ENCODE results near the gene TPGS1. TPM values are rescaled to one million over a fixed set of nuclear protein-coding genes. Genes with fewer than 3 reads are reported as not detected.

TPGS1 gene
- 10 to 100 TPM; 29.5 to 64.7 (median 35.6) TPM for total RNA-seq

GRCh38 chr19:507286-508203, at the start of gene TPGS1:
TPGS1 (plus strand) TSS chr19:507497; CDS start chr19:507507, 10 bp downstream.
- in situ Hi-C loops (cut with MboI; ENCODE audit: low sequenced_read_pairs in 4 of 4), result no loop called here
- H3K27ac ChIP-seq, result peak within 1 kb of the TSS; percentile 90 to 99 (median 91)

GRCh38 chr19:457636-458035, 49.7 kb upstream of the TPGS1 start:
- ATAC-seq, result no peak
- H3K27me3 ChIP-seq, result peaks cover 10 to 20% (median 15%) of the 10 kb centered on the region in 3 donors
- no peaks in the 10 kb centered on the region for H3K9me3 ChIP-seq
- intact Hi-C loops (cut with DNase I; ENCODE audit: low total_unique reads), result no loop called here
- H3K4me3 ChIP-seq, result no peak overlapping the region
- peaks cover 0 to 8% of the 10 kb centered on the region in 2 donors for H3K4me1 ChIP-seq
- TF ChIP-seq, protein P1, sequence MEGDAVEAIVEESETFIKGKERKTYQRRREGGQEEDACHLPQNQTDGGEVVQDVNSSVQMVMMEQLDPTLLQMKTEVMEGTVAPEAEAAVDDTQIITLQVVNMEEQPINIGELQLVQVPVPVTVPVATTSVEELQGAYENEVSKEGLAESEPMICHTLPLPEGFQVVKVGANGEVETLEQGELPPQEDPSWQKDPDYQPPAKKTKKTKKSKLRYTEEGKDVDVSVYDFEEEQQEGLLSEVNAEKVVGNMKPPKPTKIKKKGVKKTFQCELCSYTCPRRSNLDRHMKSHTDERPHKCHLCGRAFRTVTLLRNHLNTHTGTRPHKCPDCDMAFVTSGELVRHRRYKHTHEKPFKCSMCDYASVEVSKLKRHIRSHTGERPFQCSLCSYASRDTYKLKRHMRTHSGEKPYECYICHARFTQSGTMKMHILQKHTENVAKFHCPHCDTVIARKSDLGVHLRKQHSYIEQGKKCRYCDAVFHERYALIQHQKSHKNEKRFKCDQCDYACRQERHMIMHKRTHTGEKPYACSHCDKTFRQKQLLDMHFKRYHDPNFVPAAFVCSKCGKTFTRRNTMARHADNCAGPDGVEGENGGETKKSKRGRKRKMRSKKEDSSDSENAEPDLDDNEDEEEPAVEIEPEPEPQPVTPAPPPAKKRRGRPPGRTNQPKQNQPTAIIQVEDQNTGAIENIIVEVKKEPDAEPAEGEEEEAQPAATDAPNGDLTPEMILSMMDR (IDR thresholded peaks at IDR 0.05 in 4 of 5, conservative IDR thresholded peaks at IDR 0.05 in 1 of 5), result no peak
- TF ChIP-seq POLR2A (IDR thresholded peaks at IDR 0.05), result no peak
- no peak for DNase-seq
- no peaks in the 10 kb centered on the region for H3K36me3 ChIP-seq
- in situ Hi-C loops (cut with MboI; ENCODE audit: low sequenced_read_pairs in 4 of 4), result no loop called here
- H3K27ac ChIP-seq, result no peak overlapping the region

More at GRCh38 chr19:507286-508203, at the start of gene TPGS1:
- TF ChIP-seq POLR2A (IDR thresholded peaks at IDR 0.05), result peak; percentile 27 to 34
- TF ChIP-seq, protein P1 (IDR thresholded peaks at IDR 0.05 in 4 of 5, conservative IDR thresholded peaks at IDR 0.05 in 1 of 5), result peak in 1 of 5 experiments; percentile 8
- H3K27me3 ChIP-seq, result no peaks in the 10 kb centered on the region
- H3K9me3 ChIP-seq, result no peaks in the 10 kb centered on the region
- H3K36me3 ChIP-seq, result peaks cover 0 to 6% of the 10 kb centered on the region in 2 donors
- DNase-seq (peak; percentile 51 to 54), ATAC-seq (peak; percentile 91 to 93)
- peak within 1 kb of the TSS; percentile 88 to 100 (median 96) for H3K4me3 ChIP-seq
- intact Hi-C loops (cut with DNase I; ENCODE audit: low total_unique reads), result loop anchor here (1.0 to 5.0 kb wide), 7 partner anchors 18 to 290 kb away; partner anchors contain the start of genes CDC34, MIER2, POLRMT and PTBP1
- H3K4me1 ChIP-seq, result peaks cover 14 to 25% of the 10 kb centered on the region in 2 donors

GRCh38 chr19:458091-459042, 48.9 kb upstream of the TPGS1 start:
- no peak for ATAC-seq
- TF ChIP-seq POLR2A (IDR thresholded peaks at IDR 0.05), result no peak
- TF ChIP-seq, protein P1 (IDR thresholded peaks at IDR 0.05 in 4 of 5, conservative IDR thresholded peaks at IDR 0.05 in 1 of 5), result no peak
- intact Hi-C loops (cut with DNase I; ENCODE audit: low total_unique reads), result no loop called here
- Histone ChIP-seq H3K4me3 (no peak overlapping the region), H3K27me3 (peaks cover 12 to 20% (median 15%) of the 10 kb centered on the region in 3 donors), H3K4me1 (peaks cover 0 to 8% of the 10 kb centered on the region in 2 donors), H3K27ac (no peak overlapping the region), H3K9me3 (no peaks in the 10 kb centered on the region), H3K36me3 (no peaks in the 10 kb centered on the region)
- no peak for DNase-seq
- in situ Hi-C loops (cut with MboI; ENCODE audit: low sequenced_read_pairs in 4 of 4), result no loop called here

GRCh38 chr19:459724-460511, 47.4 kb upstream of the TPGS1 start:
- Histone ChIP-seq H3K36me3 (no peaks in the 10 kb centered on the region), H3K4me3 (peak overlapping the region; percentile 59 to 76 (median 62)), H3K4me1 (peaks cover 0 to 8% of the 10 kb centered on the region in 2 donors), H3K9me3 (no peaks in the 10 kb centered on the region), H3K27ac (peak overlapping the region; percentile 63 to 84 (median 74)), H3K27me3 (peaks cover 12 to 20% (median 15%) of the 10 kb centered on the region in 3 donors)
- TF ChIP-seq, protein P1 (IDR thresholded peaks at IDR 0.05 in 4 of 5, conservative IDR thresholded peaks at IDR 0.05 in 1 of 5), result no peak
- TF ChIP-seq POLR2A (IDR thresholded peaks at IDR 0.05), result peak; percentile 52 to 53
- in situ Hi-C loops (cut with MboI; ENCODE audit: low sequenced_read_pairs in 4 of 4) (no loop called here), intact Hi-C loops (cut with DNase I; ENCODE audit: low total_unique reads) (loop anchor here (2.0 kb wide), 1 partner anchor 47 kb away; the partner anchor contains the start of gene TPGS1)
- DNase-seq (peak in 1 of 2 donors; percentile 25), ATAC-seq (peak; percentile 60 to 68)

Measured in gastrocnemius medialis (tissue), 4 donors.